HEK293 (cell line): ENCODE data around the gene STEAP1B.

ENCODE experiments used
- CTCF ChIA-PET: fragments of 350-600 bp; formaldehyde crosslinking; extraction: SDS; loops from one replicate; lab custom pipeline; 2021; ENCODE audit warnings: antibody characterized with exemption; lab: Yijun Ruan, JAX
- POLR2A ChIA-PET: fragments of 300-600 bp; formaldehyde crosslinking; extraction: SDS; loops from one replicate; lab custom pipeline; 2020; ENCODE audit warnings: antibody characterized with exemption, inconsistent platforms; lab: Yijun Ruan, JAX
- H3K27ac ChIP-seq: fragments of 200-500 bp; sonication (Bioruptor generic); 2 replicates; pipeline ENCODE4 v1.5.1; 2014; ENCODE audit warnings: low read depth, low read length, control low read depth, inconsistent platforms; ENCODE audit errors: extremely low read depth
- H3K36me3 ChIP-seq, 2 experiments: fragments of 200-500 bp in 1 of 2; sonication (Bioruptor generic) in 1 of 2; 1 replicate in 1 of 2; 2 replicates in 1 of 2; pipeline ENCODE4 v1.5.1; 2014 to 2017; ENCODE audit warnings: inconsistent platforms in 2 of 2, low read length in 2 of 2; ENCODE audit not compliant: control insufficient read depth in 2 of 2, insufficient read depth in 1 of 2
- H3K4me1 ChIP-seq: fragments of 200-500 bp; sonication (Bioruptor generic); 2 replicates; pipeline ENCODE4 v1.5.1; 2014; ENCODE audit warnings: mild to moderate bottlenecking, low read length, inconsistent platforms; ENCODE audit not compliant: control insufficient read depth, insufficient read depth
- H3K4me3 ChIP-seq: 2 replicates; pipeline ENCODE4 v1.5.1; 2011; ENCODE audit warnings: low read depth, mild to moderate bottlenecking, control low read depth, low read length, moderate library complexity
- H3K9me3 ChIP-seq: fragments of 200-500 bp; sonication (Bioruptor generic); 2 replicates; pipeline ENCODE4 v1.5.1; 2014; ENCODE audit warnings: low read depth, low read length, inconsistent platforms; ENCODE audit not compliant: control insufficient read depth, insufficient read depth
- KLF7 ChIP-seq: fragments of 450-650 bp; formaldehyde crosslinking; IDR thresholded peaks from 2 replicates; pipeline ENCODE4 v1.5.1; 2016; ENCODE audit warnings: missing biosample characterization, missing genetic modification characterization, borderline replicate concordance
- KLF9 ChIP-seq: fragments of 450-650 bp; formaldehyde crosslinking; IDR thresholded peaks from 2 replicates; pipeline ENCODE4 v1.5.1; 2016; ENCODE audit warnings: missing biosample characterization, missing genetic modification characterization, low read depth
- OSR2 ChIP-seq: fragments of 450-650 bp; formaldehyde crosslinking; IDR thresholded peaks from 2 replicates; pipeline ENCODE4 v1.5.1; 2016; ENCODE audit warnings: missing biosample characterization, missing genetic modification characterization
- PRDM10 ChIP-seq: fragments of 450-650 bp; formaldehyde crosslinking; IDR thresholded peaks from 2 replicates; pipeline ENCODE4 v1.5.1; 2016; ENCODE audit warnings: missing biosample characterization, missing genetic modification characterization
- SP7 ChIP-seq: fragments of 450-650 bp; formaldehyde crosslinking; IDR thresholded peaks from 2 replicates; pipeline ENCODE4 v1.5.1; 2016; ENCODE audit warnings: missing biosample characterization, missing genetic modification characterization
- YY1 ChIP-seq: fragments of 450-650 bp; formaldehyde crosslinking; IDR thresholded peaks from 2 replicates; pipeline ENCODE4 v1.5.1; 2018; ENCODE audit warnings: missing biosample characterization, missing genetic modification characterization
- ZBTB1 ChIP-seq: fragments of 450-650 bp; formaldehyde crosslinking; IDR thresholded peaks from 2 replicates; pipeline ENCODE4 v1.5.1; 2016; ENCODE audit warnings: missing biosample characterization, missing genetic modification characterization
- ZFHX2 ChIP-seq: fragments of 450-650 bp; formaldehyde crosslinking; conservative IDR thresholded peaks from 2 replicates; pipeline ENCODE4 v1.5.1; 2016; ENCODE audit warnings: missing biosample characterization, missing genetic modification characterization
- ZNF138 ChIP-seq: fragments of 450-650 bp; formaldehyde crosslinking; IDR thresholded peaks from 2 replicates; pipeline ENCODE4 v1.5.1; 2016; ENCODE audit warnings: missing biosample characterization, missing genetic modification characterization, borderline replicate concordance
- ZNF2 ChIP-seq: fragments of 450-650 bp; formaldehyde crosslinking; IDR thresholded peaks from 2 replicates; pipeline ENCODE4 v1.5.1; 2016; ENCODE audit warnings: missing biosample characterization, missing genetic modification characterization
- ZNF280C ChIP-seq: fragments of 450-650 bp; formaldehyde crosslinking; IDR thresholded peaks from 2 replicates; pipeline ENCODE4 v1.5.1; 2016; ENCODE audit warnings: missing biosample characterization, missing genetic modification characterization
- ZNF302 ChIP-seq: fragments of 450-650 bp; formaldehyde crosslinking; IDR thresholded peaks from 2 replicates; pipeline ENCODE4 v1.5.1; 2016; ENCODE audit warnings: missing biosample characterization, missing genetic modification characterization, low read depth
- ZNF449 ChIP-seq: fragments of 450-650 bp; formaldehyde crosslinking; IDR thresholded peaks from 2 replicates; pipeline ENCODE4 v1.5.1; 2017; ENCODE audit warnings: missing biosample characterization, mild to moderate bottlenecking, missing genetic modification characterization, moderate library complexity
- ZNF521 ChIP-seq: fragments of 450-650 bp; formaldehyde crosslinking; IDR thresholded peaks from 2 replicates; pipeline ENCODE4 v1.5.1; 2017; ENCODE audit warnings: missing biosample characterization, mild to moderate bottlenecking, missing genetic modification characterization
- ZNF544 ChIP-seq: fragments of 450-650 bp; formaldehyde crosslinking; IDR thresholded peaks from 2 replicates; pipeline ENCODE4 v1.5.0; 2017; ENCODE audit warnings: missing biosample characterization, missing genetic modification characterization
- ZSCAN4 ChIP-seq: fragments of 450-650 bp; formaldehyde crosslinking; IDR thresholded peaks from 2 replicates; pipeline ENCODE4 v1.5.1; 2017; ENCODE audit warnings: missing biosample characterization, missing genetic modification characterization
- TF ChIP-seq, protein P1 (sequence below): fragments of 450-650 bp; formaldehyde crosslinking; IDR thresholded peaks from 2 replicates; pipeline ENCODE4 v1.5.1; 2016; ENCODE audit warnings: missing biosample characterization, missing genetic modification characterization, borderline replicate concordance
- TF ChIP-seq, protein P2 (sequence below): fragments of 450-650 bp; formaldehyde crosslinking; IDR thresholded peaks from 2 replicates; pipeline ENCODE4 v1.5.1; 2016; ENCODE audit warnings: missing biosample characterization, missing genetic modification characterization, low read depth

STEAP1B gene

DNA sequence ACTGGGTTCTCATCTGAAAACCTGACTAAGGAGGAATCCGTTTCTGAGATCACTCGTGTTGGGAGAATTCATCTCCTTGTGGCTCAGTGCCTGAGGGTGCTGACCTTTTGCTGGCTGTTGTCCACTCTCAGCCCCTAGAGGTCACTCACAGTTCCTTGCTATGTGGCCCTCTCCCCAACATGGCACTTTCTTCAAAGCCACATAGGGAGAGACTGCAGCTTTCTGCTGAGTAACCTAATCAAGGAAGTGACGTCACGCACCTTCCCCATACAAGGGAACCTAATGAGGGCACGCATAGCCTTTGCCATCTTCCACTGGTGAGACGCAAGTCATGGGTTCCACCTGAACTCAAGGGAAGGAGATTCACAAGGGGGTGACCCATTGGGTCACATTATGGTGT lies 23.2 kb downstream of the STEAP1B start (continued):
- TF ChIP-seq, protein P1, sequence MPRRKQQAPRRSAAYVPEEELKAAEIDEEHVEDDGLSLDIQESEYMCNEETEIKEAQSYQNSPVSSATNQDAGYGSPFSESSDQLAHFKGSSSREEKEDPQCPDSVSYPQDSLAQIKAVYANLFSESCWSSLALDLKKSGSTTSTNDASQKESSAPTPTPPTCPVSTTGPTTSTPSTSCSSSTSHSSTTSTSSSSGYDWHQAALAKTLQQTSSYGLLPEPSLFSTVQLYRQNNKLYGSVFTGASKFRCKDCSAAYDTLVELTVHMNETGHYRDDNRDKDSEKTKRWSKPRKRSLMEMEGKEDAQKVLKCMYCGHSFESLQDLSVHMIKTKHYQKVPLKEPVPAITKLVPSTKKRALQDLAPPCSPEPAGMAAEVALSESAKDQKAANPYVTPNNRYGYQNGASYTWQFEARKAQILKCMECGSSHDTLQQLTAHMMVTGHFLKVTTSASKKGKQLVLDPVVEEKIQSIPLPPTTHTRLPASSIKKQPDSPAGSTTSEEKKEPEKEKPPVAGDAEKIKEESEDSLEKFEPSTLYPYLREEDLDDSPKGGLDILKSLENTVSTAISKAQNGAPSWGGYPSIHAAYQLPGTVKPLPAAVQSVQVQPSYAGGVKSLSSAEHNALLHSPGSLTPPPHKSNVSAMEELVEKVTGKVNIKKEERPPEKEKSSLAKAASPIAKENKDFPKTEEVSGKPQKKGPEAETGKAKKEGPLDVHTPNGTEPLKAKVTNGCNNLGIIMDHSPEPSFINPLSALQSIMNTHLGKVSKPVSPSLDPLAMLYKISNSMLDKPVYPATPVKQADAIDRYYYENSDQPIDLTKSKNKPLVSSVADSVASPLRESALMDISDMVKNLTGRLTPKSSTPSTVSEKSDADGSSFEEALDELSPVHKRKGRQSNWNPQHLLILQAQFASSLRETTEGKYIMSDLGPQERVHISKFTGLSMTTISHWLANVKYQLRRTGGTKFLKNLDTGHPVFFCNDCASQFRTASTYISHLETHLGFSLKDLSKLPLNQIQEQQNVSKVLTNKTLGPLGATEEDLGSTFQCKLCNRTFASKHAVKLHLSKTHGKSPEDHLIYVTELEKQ (tag by site-specific recombination): no peak
- TF ChIP-seq OSR2 (tag by site-specific recombination) (no peak), SP7 (tag by site-specific recombination) (no peak), ZBTB1 (tag by site-specific recombination) (no peak), KLF9 (tag by site-specific recombination) (no peak), YY1 (tag by site-specific recombination) (no peak), KLF7 (tag by site-specific recombination) (no peak), PRDM10 (tag by site-specific recombination) (no peak)

- TF ChIP-seq, protein P2, sequence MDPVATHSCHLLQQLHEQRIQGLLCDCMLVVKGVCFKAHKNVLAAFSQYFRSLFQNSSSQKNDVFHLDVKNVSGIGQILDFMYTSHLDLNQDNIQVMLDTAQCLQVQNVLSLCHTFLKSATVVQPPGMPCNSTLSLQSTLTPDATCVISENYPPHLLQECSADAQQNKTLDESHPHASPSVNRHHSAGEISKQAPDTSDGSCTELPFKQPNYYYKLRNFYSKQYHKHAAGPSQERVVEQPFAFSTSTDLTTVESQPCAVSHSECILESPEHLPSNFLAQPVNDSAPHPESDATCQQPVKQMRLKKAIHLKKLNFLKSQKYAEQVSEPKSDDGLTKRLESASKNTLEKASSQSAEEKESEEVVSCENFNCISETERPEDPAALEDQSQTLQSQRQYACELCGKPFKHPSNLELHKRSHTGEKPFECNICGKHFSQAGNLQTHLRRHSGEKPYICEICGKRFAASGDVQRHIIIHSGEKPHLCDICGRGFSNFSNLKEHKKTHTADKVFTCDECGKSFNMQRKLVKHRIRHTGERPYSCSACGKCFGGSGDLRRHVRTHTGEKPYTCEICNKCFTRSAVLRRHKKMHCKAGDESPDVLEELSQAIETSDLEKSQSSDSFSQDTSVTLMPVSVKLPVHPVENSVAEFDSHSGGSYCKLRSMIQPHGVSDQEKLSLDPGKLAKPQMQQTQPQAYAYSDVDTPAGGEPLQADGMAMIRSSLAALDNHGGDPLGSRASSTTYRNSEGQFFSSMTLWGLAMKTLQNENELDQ: no peak
- TF ChIP-seq ZNF544 (tag by site-specific recombination): no peak
- TF ChIP-seq ZNF280C (tag by site-specific recombination): no peak
- TF ChIP-seq ZNF2 (tag by site-specific recombination): no peak
- no peak for TF ChIP-seq ZNF302 (tag by site-specific recombination)
- no peak for TF ChIP-seq ZFHX2 (tag by site-specific recombination)
- no peak for TF ChIP-seq ZSCAN4 (tag by site-specific recombination)
- TF ChIP-seq ZNF521: no peak
- no peak for TF ChIP-seq ZNF449 (tag by site-specific recombination)
- TF ChIP-seq ZNF138 (tag by site-specific recombination): no peak
- no peaks in the 10 kb centered on the region for H3K4me1 ChIP-seq
- no peaks in the 10 kb centered on the region for H3K36me3 ChIP-seq
- H3K27ac ChIP-seq: no peak overlapping the region
- ChIA-PET CTCF (interaction anchor here (0.8 to 1.9 kb wide), 5 partner anchors 15 to 372 kb away, joined by 3 to 7 read pairs (median 4); no protein-coding TSS in a partner anchor), POLR2A (no interaction called here)
- no peak overlapping the region for H3K4me3 ChIP-seq
- H3K9me3 ChIP-seq: no peaks in the 10 kb centered on the region
These were observed 25.3 kb downstream of the STEAP1B start for GRCh38 chr7:22474645-22475044.
